HG03095 (cell line): ENCODE measurements around the gene MAPK4.

Source experiments
- ATAC-seq: cut with Tn5 transposase; IDR thresholded peaks from one replicate; pipeline ENCODE4 v1.9.1; 2021; ENCODE audit warnings: moderate library complexity; ENCODE audit not compliant: unreplicated experiment

The MAPK4 gene

GRCh38 chr18:50622320-50622719 is 62.4 kb downstream of the MAPK4 start:
- ATAC-seq = no peak

GRCh38 chr18:50622865-50623393 is 63.0 kb downstream of the MAPK4 start:
- no peak for ATAC-seq

- ATAC-seq = no peak
These were observed 63.9 kb downstream of the MAPK4 start for GRCh38 chr18:50623694-50624352.

GRCh38 chr18:50624981-50625380 is 65.1 kb downstream of the MAPK4 start:
- ATAC-seq = no peak

GRCh38 chr18:50626317-50626716 is 66.4 kb downstream of the MAPK4 start:
- ATAC-seq = no peak

- no peak for ATAC-seq
These were observed 68.0 kb downstream of the MAPK4 start for GRCh38 chr18:50627594-50628532.

GRCh38 chr18:50628533-50628905 is 68.6 kb downstream of the MAPK4 start:
- no peak for ATAC-seq

- ATAC-seq = no peak
These were observed 69.3 kb downstream of the MAPK4 start for GRCh38 chr18:50629148-50629631.

- ATAC-seq = no peak
These were observed 71.0 kb downstream of the MAPK4 start for GRCh38 chr18:50630895-50631294.

- ATAC-seq = no peak
These were observed 73.1 kb downstream of the MAPK4 start for GRCh38 chr18:50632895-50633515.

- no peak for ATAC-seq
These were observed 74.1 kb downstream of the MAPK4 start for GRCh38 chr18:50633992-50634391.

GRCh38 chr18:50636366-50637057 is 76.6 kb downstream of the MAPK4 start:
- ATAC-seq = no peak

- no peak for ATAC-seq
These were observed 78.4 kb downstream of the MAPK4 start for GRCh38 chr18:50638016-50638883.

- no peak for ATAC-seq
These were observed 79.1 kb downstream of the MAPK4 start for GRCh38 chr18:50638884-50639420.

GRCh38 chr18:50639711-50640110 is 79.8 kb downstream of the MAPK4 start:
- no peak for ATAC-seq

- ATAC-seq = no peak
These were observed 82.6 kb downstream of the MAPK4 start for GRCh38 chr18:50642439-50642838.

- no peak for ATAC-seq
These were observed 84.3 kb downstream of the MAPK4 start for GRCh38 chr18:50644146-50644545.

- no peak for ATAC-seq
These were observed 84.9 kb downstream of the MAPK4 start for GRCh38 chr18:50644807-50645206.

- ATAC-seq = no peak
These were observed 87.3 kb downstream of the MAPK4 start for GRCh38 chr18:50647237-50647636.

- no peak for ATAC-seq
These were observed 87.9 kb downstream of the MAPK4 start for GRCh38 chr18:50647792-50648191.
